ENCODE measurements around the gene SMPD4.
"Not testable (repeated sequence)": the region's sequence is repeated elsewhere in the genome, so short reads cannot be mapped to it uniquely, and the experiment has no call there.

Gene SMPD4

DNA sequence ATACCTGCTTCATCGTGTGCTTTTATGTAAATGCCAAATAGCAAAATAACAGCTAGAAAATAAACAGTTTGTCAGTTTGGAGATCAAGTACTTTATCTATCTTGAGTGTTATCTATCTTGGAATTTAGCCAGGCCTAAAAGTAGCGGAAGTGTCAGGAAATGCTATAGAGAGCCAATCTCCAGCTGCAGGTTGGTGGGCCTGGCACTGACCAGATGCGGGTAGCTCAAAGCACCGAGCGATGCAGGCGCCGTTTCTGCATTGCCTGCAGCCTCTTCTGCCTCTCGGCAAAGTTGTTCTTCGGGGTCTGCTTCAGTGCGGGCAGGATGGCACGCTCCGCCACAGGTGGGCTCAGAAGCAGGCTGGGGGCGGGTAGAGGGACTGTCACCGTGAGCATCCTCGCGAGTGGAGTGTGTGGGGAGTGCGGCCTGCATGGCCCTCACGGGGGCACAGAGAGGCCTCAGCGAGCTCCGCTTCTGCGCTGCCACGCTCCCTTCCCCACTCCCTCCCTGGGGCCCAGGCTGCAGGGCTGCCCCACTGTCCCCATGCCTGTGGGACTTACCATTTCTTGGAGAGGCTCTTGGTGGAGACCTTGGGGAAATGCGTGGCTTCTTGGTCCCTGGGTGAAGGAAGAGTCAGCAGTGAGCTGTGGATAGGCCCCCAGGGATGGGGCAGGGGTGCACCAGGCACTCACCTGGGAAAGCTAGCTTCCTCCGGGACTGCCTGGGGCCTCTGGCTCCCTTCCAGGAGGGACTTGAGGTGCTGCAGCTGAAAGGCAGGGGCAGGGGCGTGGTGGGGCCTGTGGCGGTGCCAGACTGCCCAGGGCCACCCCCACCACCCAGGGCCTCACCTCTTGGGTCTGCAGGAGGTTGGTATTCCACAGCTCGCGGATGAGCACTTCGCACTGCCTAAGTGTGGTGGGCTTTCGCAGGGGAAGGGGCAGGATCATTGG is 41.8 kb downstream of the SMPD4 start:
- FAIRE-seq: not testable (repeated sequence)

- not testable (repeated sequence) for FAIRE-seq
Observed at GRCh38 chr2:130138841-130139251, 42.6 kb downstream of the SMPD4 start.

DNA sequence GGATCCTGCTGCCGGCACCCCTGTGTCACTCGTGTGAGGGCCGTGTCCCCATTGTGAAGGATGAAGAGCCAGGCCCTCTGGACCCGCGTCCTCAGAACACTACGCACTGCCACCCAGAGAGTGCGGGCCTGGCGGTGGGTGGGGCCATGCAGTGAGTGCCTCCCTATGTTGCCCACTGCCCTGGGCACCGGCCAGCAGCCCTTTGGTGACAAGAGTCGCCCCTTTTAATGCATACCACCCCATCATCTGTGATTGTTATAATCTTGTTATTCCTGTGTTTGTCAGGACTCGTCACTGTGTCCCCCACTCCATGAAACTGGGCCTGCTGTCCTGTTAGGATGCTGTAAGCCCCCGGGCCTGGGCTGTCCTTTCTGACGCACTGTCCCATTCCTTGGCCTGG is 43.1 kb downstream of the SMPD4 start:
- not testable (repeated sequence) for FAIRE-seq

GRCh38 chr2:130137118-130137517 is 44.3 kb downstream of the SMPD4 start:
- not testable (repeated sequence) for FAIRE-seq

GRCh38 chr2:130136546-130136945 is 44.9 kb downstream of the SMPD4 start:
- FAIRE-seq: not testable (repeated sequence)

DNA sequence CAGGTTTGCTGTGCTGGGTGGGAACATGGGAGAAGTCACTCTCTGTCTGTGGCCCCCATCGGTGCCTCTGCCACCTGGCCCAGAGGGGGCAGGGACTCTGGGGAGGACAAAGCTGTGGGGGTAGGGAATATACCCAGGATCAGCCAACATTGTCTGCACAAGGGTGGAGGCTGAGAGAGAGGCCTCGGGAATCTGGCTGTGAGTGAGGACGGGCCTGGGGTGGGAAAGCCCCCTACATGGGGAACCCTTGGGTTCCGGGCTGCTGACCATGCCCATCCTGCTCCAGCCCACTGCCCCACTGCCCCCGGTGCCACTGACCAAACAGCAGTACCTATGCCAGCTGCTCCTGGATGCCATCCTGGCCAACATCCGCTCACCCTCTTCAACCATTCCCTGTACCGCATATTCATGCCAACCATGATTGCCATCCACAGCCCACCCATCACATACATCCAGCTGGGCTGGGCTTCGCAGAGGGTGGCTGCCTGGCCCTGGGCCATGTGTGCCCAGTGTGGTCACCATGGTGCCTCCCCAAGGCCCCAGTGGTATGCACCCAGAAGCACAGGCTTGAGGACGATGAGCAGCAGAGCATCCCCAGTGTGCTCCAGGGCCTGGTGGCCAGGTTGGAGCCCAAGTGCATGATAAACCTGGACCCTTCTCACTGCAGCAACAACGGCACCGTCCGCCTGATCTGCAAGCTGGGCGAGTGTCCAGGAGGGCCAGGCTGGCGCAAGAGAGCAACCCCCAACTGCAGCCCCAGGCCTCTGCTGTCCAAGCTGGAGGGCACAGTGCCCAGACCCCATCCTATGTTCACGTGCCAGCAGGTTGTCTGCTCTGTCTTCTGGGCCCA is 45.5 kb downstream of the SMPD4 start:
- FAIRE-seq: no peak

- not testable (repeated sequence) for FAIRE-seq
Observed at GRCh38 chr2:130129120-130129829, 52.1 kb downstream of the SMPD4 start, which contains the start of gene POTEF. Gene POTEF (minus strand): TSS chr2:130129222. CDS start chr2:130120515, 8,707 bp downstream.

GRCh38 chr2:130128464-130128863 is 52.9 kb downstream of the SMPD4 start:
- not testable (repeated sequence) for FAIRE-seq

DNA sequence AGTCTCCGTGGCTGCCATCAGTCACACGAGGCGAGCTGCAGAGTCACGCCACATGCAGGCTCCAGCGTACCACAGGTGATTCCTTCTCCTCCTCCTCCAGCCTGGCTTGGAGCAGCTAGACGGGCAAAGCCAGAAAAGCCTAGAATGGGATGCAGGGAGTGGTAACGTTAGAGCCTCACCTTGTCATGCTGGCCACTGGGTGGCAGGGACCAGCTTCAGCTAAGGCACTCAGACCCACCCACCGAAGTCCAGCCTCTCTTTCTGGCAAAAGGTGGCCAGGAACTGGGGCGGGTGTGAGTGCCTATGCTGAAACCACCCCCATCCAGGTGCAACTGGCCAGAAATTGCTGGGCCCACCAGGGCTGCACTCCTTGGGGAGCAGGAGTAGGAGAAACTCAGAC is 53.7 kb downstream of the SMPD4 start:
- not testable (repeated sequence) for FAIRE-seq

DNA sequence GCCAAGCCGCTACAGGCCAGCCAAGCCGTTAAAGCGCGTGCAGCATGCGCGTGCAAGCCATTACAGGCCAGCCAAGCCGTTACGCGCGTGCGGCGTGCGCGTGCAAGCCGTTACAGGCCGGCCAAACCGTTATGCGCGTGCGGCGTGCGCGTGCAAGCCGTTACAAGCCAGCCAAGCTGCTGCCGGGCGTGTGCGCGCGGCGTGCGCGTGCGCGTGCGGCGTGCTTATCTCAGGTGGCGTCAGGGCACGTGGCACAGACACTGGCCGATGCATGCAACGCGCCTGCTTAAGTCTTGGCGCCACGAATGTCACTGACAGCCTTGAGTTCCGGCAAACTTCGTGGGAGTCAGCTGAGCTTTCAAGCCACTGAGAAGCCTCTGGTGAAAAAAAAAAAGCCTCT is 60.5 kb downstream of the SMPD4 start:
- not testable (repeated sequence) for FAIRE-seq

DNA sequence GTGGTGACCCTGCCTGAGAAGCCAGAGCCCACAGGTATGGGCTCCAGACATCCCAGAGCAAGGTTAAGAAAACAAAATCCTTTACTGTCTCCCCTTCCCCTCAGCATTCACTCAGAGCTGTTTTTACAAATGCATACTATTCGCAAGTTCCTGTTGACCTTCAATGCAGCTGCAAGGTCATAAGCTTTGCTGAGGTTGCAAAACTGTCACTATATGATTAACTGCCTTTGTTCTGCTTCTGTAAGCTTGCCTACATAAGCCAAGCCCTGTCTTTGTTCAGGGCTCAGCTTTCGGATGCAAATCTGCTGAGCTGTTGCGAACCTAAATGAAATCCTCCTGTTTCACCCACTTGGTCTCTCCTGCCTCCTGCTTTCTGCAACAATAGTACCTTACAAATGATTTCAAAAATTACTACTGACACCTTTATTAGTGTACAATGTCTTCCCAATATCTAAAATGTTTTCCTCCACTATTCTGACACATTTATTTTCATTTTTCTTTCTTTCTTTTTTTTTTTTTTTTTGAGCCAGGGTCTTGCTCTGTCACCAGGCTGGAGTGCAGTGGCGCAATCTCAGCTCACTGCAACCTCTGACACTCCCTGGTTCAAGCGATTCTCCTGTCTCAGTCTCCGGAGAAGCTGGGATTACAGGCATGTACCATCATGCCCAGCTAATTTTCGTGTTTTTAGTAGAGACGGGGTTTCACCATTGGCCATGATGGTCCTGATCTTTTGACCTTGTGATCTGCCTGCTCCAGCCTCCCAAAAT is 78.6 kb downstream of the SMPD4 start:
- not testable (repeated sequence) for FAIRE-seq
